Gastrocnemius medialis (tissue), 4 donors: Measurements from ENCODE around the gene KHDRBS1. TPM values are rescaled to one million over a fixed set of nuclear protein-coding genes. Genes with fewer than 3 reads are reported as not detected.
"Not testable (repeated sequence)": the region's sequence is repeated elsewhere in the genome, so short reads cannot be mapped to it uniquely, and the experiment has no call there.

Source experiments
- ATAC-seq, 2 donors: fragments of 150-250 bp; one replicate each; pipeline ENCODE4 v1.9.1; 2016
- DNase-seq, 2 donors: peaks; one replicate each; pipeline ENCODE4 v3.0.0-alpha.2; 2019
- H3K27ac ChIP-seq, 4 donors: fragments of 200-600 bp; sonication (generic); 1 replicate in 1 of 4; 2 replicates in 3 of 4; pipeline ENCODE4 v1.5.1; 2016 to 2018; ENCODE audit warnings: mild to moderate bottlenecking in 2 of 4, moderate library complexity in 1 of 4
- H3K27me3 ChIP-seq, 3 donors: fragments of 200-600 bp; sonication (generic) in 2 of 3; 1 replicate in 1 of 3; 2 replicates in 2 of 3; pipeline versions ENCODE4 v1.5.1 to v1.6.0; 2016 to 2019; ENCODE audit warnings: mild to moderate bottlenecking in 1 of 3, moderate library complexity in 1 of 3
- H3K36me3 ChIP-seq, 2 donors: fragments of 200-600 bp; sonication (generic) in 1 of 2; one replicate each; pipeline ENCODE4 v1.5.1; 2017 to 2018
- H3K4me1 ChIP-seq, 2 donors: fragments of 200-600 bp; sonication (generic) in 1 of 2; one replicate each; pipeline ENCODE4 v1.5.1; 2016 to 2017; ENCODE audit warnings: mild to moderate bottlenecking in 2 of 2
- H3K4me3 ChIP-seq, 4 donors: fragments of 200-600 bp; sonication (generic) in 3 of 4; 1 replicate in 1 of 4; 2 replicates in 3 of 4; pipeline ENCODE4 v1.5.1; 2016 to 2019; ENCODE audit warnings: mild to moderate bottlenecking in 2 of 4
- H3K9me3 ChIP-seq, 3 donors: fragments of 200-600 bp; sonication (generic) in 2 of 3; 1 replicate in 1 of 3; 2 replicates in 2 of 3; pipeline ENCODE4 v1.5.1; 2016 to 2019
- CTCF ChIP-seq, 5 experiments: fragments of 450-650 bp in 3 of 5; fragments of 200-600 bp in 2 of 5; sonication (generic) in 2 of 5; IDR thresholded peaks in 4 of 5; conservative IDR thresholded peaks in 1 of 5; 1 replicate in 4 of 5; 2 replicates in 1 of 5; pipeline ENCODE4 v1.5.1; 2016 to 2019; ENCODE audit warnings: antibody characterized with exemption in 5 of 5, mild to moderate bottlenecking in 3 of 5, moderate library complexity in 3 of 5
- POLR2A ChIP-seq, 2 donors: fragments of 450-650 bp; IDR thresholded peaks; one replicate each; pipeline ENCODE4 v1.6.1; 2017; ENCODE audit warnings: antibody characterized with exemption in 2 of 2, mild to moderate bottlenecking in 2 of 2, moderate library complexity in 2 of 2
- in situ Hi-C, 4 donors: fragments of 200-750 bp; cut with MboI; loops; one replicate each; pipeline versions ENCODE4 v1.15.0 to v1.8.0; 2017; ENCODE audit warnings: low sequenced_read_pairs in 4 of 4
- intact Hi-C: fragments of 100-400 bp; cut with DNase I; formaldehyde crosslinking; loops from one replicate; pipeline ENCODE4 v1.15.1; 2023; ENCODE audit warnings: low total_unique reads
- microRNA-seq, 2 donors: library from miRNA; unstranded; fragments of <30 nt; microRNA quantifications; one replicate each; pipeline ENCODE4, GENCODE V29; 2016; ENCODE audit warnings: borderline replicate concordance in 2 of 2
- total RNA-seq, 4 donors: library from RNA; depleted of rRNA; stranded (reverse); fragments of >200 nt; gene quantifications; one replicate each; pipeline versions ENCODE4 v1.1.0 to v1.2.3, GENCODE V29; 2016

Gene KHDRBS1
- total RNA-seq, 4 donors from 2014 or later, result 19.9 to 50.3 (median 34.6) TPM

- DNase-seq, result no peak
- intact Hi-C loops, result no loop called here
These were observed 63.8 kb downstream of the KHDRBS1 start for GRCh38 chr1:32077451-32077850.

GRCh38 chr1:32082022-32082421, 68.4 kb downstream of the KHDRBS1 start:
- H3K27me3 ChIP-seq, result no peaks in the 10 kb centered on the region
- no peaks in the 10 kb centered on the region for H3K4me1 ChIP-seq
- no peaks in the 10 kb centered on the region for H3K9me3 ChIP-seq
- peaks cover 0 to 54% of the 10 kb centered on the region in 2 donors for H3K36me3 ChIP-seq
- intact Hi-C loops (no loop called here), in situ Hi-C loops (no loop called here)
- H3K27ac ChIP-seq, result no peak overlapping the region
- TF ChIP-seq CTCF (IDR thresholded peaks at IDR 0.05 in 4 of 5, conservative IDR thresholded peaks at IDR 0.05 in 1 of 5) (no peak), POLR2A (IDR thresholded peaks at IDR 0.05) (no peak)
- no peak for ATAC-seq
- no peak overlapping the region for H3K4me3 ChIP-seq
- DNase-seq, result no peak

More at GRCh38 chr1:32077451-32077850, 63.8 kb downstream of the KHDRBS1 start:
- no peak overlapping the region for H3K4me3 ChIP-seq
- no peak overlapping the region for H3K27ac ChIP-seq
- H3K9me3 ChIP-seq, result no peaks in the 10 kb centered on the region
- H3K4me1 ChIP-seq, result peaks cover 6 to 7% of the 10 kb centered on the region in 2 donors
- in situ Hi-C loops, result no loop called here
- no peak for TF ChIP-seq POLR2A (IDR thresholded peaks at IDR 0.05)
- TF ChIP-seq CTCF (IDR thresholded peaks at IDR 0.05 in 4 of 5, conservative IDR thresholded peaks at IDR 0.05 in 1 of 5), result no peak
- peaks cover 0 to 38% of the 10 kb centered on the region in 2 donors for H3K36me3 ChIP-seq
- no peak for ATAC-seq
- H3K27me3 ChIP-seq, result no peaks in the 10 kb centered on the region

GRCh38 chr1:32086381-32086780, 72.7 kb downstream of the KHDRBS1 start:
- H3K27ac ChIP-seq, H3K4me1 ChIP-seq, H3K4me3 ChIP-seq, H3K27me3 ChIP-seq, intact Hi-C loops, ATAC-seq, DNase-seq, in situ Hi-C loops, H3K9me3 ChIP-seq: not testable (repeated sequence)
- peaks cover 0 to 29% of the 10 kb centered on the region in 2 donors for H3K36me3 ChIP-seq

- no peaks in the 10 kb centered on the region for H3K27me3 ChIP-seq
- ATAC-seq, result no peak
- H3K4me1 ChIP-seq, result no peaks in the 10 kb centered on the region
- intact Hi-C loops, result no loop called here
- TF ChIP-seq CTCF (IDR thresholded peaks at IDR 0.05 in 4 of 5, conservative IDR thresholded peaks at IDR 0.05 in 1 of 5), result no peak
- no peak for TF ChIP-seq POLR2A (IDR thresholded peaks at IDR 0.05)
- in situ Hi-C loops, result no loop called here
- H3K27ac ChIP-seq, result no peak overlapping the region
- no peak for DNase-seq
- no peaks in the 10 kb centered on the region for H3K9me3 ChIP-seq
- H3K36me3 ChIP-seq, result peaks cover 0 to 46% of the 10 kb centered on the region in 2 donors
- no peak overlapping the region for H3K4me3 ChIP-seq
These were observed 77.5 kb downstream of the KHDRBS1 start for GRCh38 chr1:32091176-32091575.

- no peaks in the 10 kb centered on the region for H3K27me3 ChIP-seq
- H3K4me3 ChIP-seq, result no peak overlapping the region
- intact Hi-C loops (no loop called here), in situ Hi-C loops (no loop called here)
- H3K27ac ChIP-seq, result no peak overlapping the region
- H3K36me3 ChIP-seq, result peaks cover 0 to 47% of the 10 kb centered on the region in 2 donors
- TF ChIP-seq POLR2A (IDR thresholded peaks at IDR 0.05) (no peak), CTCF (IDR thresholded peaks at IDR 0.05 in 4 of 5, conservative IDR thresholded peaks at IDR 0.05 in 1 of 5) (no peak)
- H3K9me3 ChIP-seq, result no peaks in the 10 kb centered on the region
- H3K4me1 ChIP-seq, result no peaks in the 10 kb centered on the region
- DNase-seq (no peak), ATAC-seq (no peak)
These were observed 77.9 kb downstream of the KHDRBS1 start for GRCh38 chr1:32091591-32091990.

Small RNAs within 50 kb of the gene (microRNA-seq; reads per million reads assigned to microRNA genes)
- 0 reads per million in 2 donors for gene MIR5585

Other genes starting within 250 kb of the KHDRBS1 start
- gene ADGRB2, start 249.5 kb upstream of the KHDRBS1 start, total RNA-seq, result 1 to 10 TPM in 3 of 4 donors, not detected in 1; 1.1 to 2.2 (median 1.7) TPM
- gene SPOCD1, start 197.8 kb upstream of the KHDRBS1 start, total RNA-seq, result not detected
- gene PTP4A2, start 75.5 kb upstream of the KHDRBS1 start, total RNA-seq, result 100 to 1,000 TPM; 294 to 522 (median 353) TPM
- 10 to 100 TPM in 2 of 4 donors, 1 to 10 TPM in 2; 2.5 to 11.1 (median 6.7) TPM for gene TMEM39B, start 59.1 kb downstream of the KHDRBS1 start, total RNA-seq
- gene KPNA6, start 94.2 kb downstream of the KHDRBS1 start, total RNA-seq, result 10 to 100 TPM; 67.3 to 80.7 (median 74.4) TPM
- gene TXLNA, start 165.8 kb downstream of the KHDRBS1 start, total RNA-seq, result 10 to 100 TPM; 15.7 to 21.0 (median 17.6) TPM
- 10 to 100 TPM; 16.4 to 79.0 (median 56.8) TPM for gene CCDC28B, start 186.7 kb downstream of the KHDRBS1 start, total RNA-seq
- gene IQCC, start 191.8 kb downstream of the KHDRBS1 start, total RNA-seq, result under 1 TPM; 0.49 to 0.93 (median 0.83) TPM
- gene DCDC2B, start 195.2 kb downstream of the KHDRBS1 start, total RNA-seq, result not detected
- gene TMEM234, start 208.5 kb downstream of the KHDRBS1 start, total RNA-seq, result 1 to 10 TPM; 1.6 to 4.6 (median 4.4) TPM
- gene EIF3I, start 208.5 kb downstream of the KHDRBS1 start, total RNA-seq, result 100 to 1,000 TPM; 211 to 294 (median 245) TPM
- gene FAM167B, start 233.4 kb downstream of the KHDRBS1 start, total RNA-seq, result 1 to 10 TPM; 1.1 to 2.9 (median 2.3) TPM
- 1 to 10 TPM in 1 of 4 donors, under 1 TPM in 1, not detected in 2; 0.66 to 1.6 TPM for gene LCK, start 237.4 kb downstream of the KHDRBS1 start, total RNA-seq